Mammary epithelial cell (primary cell): ENCODE results near the gene ABHD2.
"Not testable (repeated sequence)": the region's sequence is repeated elsewhere in the genome, so short reads cannot be mapped to it uniquely, and the experiment has no call there.

Experiments used
- EZH2 ChIP-seq: IDR thresholded peaks from 2 replicates; pipeline ENCODE4 v1.6.1; 2012; ENCODE audit warnings: low read length, inconsistent platforms, borderline replicate concordance
- TF ChIP-seq, protein P1 (sequence below), 2 donors: IDR thresholded peaks in 1 of 2; conservative IDR thresholded peaks in 1 of 2; 2 replicates each; pipeline ENCODE4 v1.5.1; 2011 to 2012; ENCODE audit warnings: inconsistent platforms in 2 of 2, low read length in 2 of 2, mild to moderate bottlenecking in 2 of 2, control low read depth in 1 of 2, low read depth in 1 of 2; ENCODE audit not compliant: insufficient read depth in 1 of 2; ENCODE audit errors: extremely low read depth in 1 of 2

DNA sequence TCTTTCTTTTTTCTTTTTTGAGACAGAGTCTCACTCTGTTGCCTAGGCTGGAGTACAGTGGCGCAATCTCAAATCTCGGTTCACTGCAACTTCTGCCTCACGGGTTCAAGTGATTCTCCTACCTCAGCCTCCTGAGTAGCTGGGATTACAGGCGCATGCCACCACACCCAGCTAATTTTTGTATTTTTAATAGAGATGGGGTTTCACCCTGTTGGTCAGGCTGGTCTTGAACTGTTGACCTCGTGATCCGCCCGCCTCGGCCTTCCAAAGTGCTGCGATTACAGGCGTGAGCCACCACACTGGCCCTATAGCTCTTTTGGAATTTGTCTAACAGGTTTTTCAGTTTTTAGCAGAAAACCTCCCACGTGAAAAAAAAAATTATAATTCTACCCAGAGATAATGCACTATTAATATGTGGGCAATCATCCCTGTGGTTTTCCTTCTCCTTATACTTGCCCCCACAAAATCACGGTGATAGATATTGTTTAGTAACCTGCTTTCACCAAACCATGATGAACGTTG lies 32.3 kb downstream of the ABHD2 start:
- TF ChIP-seq, protein P1, sequence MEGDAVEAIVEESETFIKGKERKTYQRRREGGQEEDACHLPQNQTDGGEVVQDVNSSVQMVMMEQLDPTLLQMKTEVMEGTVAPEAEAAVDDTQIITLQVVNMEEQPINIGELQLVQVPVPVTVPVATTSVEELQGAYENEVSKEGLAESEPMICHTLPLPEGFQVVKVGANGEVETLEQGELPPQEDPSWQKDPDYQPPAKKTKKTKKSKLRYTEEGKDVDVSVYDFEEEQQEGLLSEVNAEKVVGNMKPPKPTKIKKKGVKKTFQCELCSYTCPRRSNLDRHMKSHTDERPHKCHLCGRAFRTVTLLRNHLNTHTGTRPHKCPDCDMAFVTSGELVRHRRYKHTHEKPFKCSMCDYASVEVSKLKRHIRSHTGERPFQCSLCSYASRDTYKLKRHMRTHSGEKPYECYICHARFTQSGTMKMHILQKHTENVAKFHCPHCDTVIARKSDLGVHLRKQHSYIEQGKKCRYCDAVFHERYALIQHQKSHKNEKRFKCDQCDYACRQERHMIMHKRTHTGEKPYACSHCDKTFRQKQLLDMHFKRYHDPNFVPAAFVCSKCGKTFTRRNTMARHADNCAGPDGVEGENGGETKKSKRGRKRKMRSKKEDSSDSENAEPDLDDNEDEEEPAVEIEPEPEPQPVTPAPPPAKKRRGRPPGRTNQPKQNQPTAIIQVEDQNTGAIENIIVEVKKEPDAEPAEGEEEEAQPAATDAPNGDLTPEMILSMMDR (conservative IDR thresholded peaks at IDR 0.05 in 1 of 2, IDR thresholded peaks at IDR 0.05 in 1 of 2; ENCODE audit: extremely low read depth in 1 of 2, insufficient read depth in 1 of 2, low read depth in 1 of 2, low read length in 2 of 2), result not testable (repeated sequence)
- TF ChIP-seq EZH2, result not testable (repeated sequence)
